Cortex of kidney (tissue), 1 donor: ENCODE results near the gene PAN3.
"Not testable (repeated sequence)": the region's sequence is repeated elsewhere in the genome, so short reads cannot be mapped to it uniquely, and the experiment has no call there.

Experiments
- DNase-seq: peaks from one replicate; lab custom pipeline; 2025; lab: John Stamatoyannopoulos, UW

The PAN3 gene, protein sequence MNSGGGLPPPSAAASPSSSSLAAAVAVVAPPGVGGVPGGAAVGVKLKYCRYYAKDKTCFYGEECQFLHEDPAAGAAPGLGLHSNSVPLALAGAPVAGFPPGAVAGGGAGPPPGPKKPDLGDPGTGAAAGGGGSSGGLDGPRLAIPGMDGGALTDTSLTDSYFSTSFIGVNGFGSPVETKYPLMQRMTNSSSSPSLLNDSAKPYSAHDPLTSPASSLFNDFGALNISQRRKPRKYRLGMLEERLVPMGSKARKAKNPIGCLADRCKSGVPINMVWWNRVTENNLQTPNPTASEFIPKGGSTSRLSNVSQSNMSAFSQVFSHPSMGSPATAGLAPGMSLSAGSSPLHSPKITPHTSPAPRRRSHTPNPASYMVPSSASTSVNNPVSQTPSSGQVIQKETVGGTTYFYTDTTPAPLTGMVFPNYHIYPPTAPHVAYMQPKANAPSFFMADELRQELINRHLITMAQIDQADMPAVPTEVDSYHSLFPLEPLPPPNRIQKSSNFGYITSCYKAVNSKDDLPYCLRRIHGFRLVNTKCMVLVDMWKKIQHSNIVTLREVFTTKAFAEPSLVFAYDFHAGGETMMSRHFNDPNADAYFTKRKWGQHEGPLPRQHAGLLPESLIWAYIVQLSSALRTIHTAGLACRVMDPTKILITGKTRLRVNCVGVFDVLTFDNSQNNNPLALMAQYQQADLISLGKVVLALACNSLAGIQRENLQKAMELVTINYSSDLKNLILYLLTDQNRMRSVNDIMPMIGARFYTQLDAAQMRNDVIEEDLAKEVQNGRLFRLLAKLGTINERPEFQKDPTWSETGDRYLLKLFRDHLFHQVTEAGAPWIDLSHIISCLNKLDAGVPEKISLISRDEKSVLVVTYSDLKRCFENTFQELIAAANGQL

GRCh38 chr13:28138012-28138755 lies at the start of gene PAN3:
TSS of gene PAN3 (plus strand) at chr13:28138545. CDS start at chr13:28138658, 113 bp downstream.
- peak; percentile 26 for DNase-seq

GRCh38 chr13:28089065-28089464 lies 49.3 kb upstream of the PAN3 start:
- DNase-seq = no peak

DNA sequence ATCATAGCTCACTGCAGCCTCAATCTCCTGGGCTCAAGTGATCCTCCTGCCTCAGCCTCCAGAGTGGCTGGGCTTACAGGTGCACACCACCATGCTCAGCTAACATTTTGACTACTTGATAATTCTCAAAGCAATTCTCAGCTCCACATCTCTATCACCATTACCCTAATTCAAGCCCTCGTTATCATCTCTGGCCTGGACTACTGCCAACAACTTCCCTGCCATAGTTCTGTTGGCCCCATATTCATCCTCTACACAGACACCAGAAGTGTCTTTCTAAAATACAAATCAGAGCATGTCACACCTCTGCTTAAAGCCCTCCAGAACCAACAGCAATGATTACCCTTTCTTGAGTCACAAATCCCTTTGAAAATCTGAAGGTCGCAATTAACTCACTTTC lies 45.9 kb upstream of the PAN3 start:
- no peak for DNase-seq

DNA sequence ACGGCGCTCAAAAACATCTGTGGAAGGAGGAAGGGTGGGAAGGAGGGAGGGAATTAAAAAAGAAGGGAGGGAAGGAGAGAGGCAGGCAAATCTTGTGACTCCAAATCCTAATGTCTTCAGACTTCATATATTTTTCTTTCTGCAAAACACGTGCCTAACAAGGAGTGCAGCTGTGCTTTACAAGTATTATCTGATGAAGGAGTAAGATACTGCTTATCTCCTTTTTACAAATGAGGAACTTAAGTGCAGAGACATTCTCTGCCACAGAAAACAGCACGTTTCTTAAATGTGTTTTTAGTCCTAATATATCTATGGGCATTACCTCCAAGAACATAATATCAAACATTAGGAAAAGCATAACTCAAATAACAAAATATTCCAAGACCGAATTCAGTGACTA lies 44.5 kb upstream of the PAN3 start:
- no peak for DNase-seq

- DNase-seq = no peak
Observed at GRCh38 chr13:28094306-28094705, 44.0 kb upstream of the PAN3 start.

- DNase-seq = no peak
Observed at GRCh38 chr13:28097503-28097902, 40.8 kb upstream of the PAN3 start.

DNA sequence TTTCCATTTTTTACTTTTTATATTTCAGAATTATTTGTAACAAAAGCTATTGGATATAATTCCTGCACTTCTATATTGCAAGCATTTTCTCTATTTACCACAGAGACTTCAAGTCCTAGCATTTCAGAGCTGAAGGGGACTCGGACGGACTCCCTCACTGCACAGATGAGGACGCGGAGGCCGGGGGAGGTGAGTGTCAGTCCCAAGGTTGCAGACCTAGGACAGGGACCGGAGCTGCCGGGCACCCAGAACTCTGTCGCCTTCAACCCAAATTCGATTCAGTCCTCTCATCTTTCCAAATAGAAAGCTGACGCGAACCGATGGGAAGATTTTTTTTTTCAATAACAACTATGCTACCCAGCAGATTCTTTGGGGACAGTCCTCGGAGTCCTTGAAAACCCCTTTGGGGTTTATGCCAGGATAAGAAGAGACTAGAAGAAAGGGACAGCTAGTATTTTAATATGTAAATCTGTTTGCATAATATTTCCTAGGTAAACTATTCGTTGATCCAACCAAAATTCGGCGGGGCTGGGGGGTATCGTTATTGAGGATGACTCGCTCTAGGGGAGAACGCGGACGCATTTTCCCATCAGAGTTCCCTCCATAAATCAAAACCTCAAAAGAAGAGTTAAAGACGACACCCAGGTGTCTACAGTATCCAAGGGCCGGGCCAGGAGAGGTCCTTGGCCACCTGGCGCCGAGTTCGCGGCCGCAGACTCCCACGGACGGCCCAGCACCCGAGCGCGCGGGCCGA lies 38.8 kb upstream of the PAN3 start:
- DNase-seq = no peak

GRCh38 chr13:28100150-28101121 lies 37.9 kb upstream of the PAN3 start, which contains the start of gene FLT3:
TSS of gene FLT3 (minus strand) at chr13:28100576. CDS start at chr13:28100510, 66 bp downstream.
- DNase-seq = no peak

DNA sequence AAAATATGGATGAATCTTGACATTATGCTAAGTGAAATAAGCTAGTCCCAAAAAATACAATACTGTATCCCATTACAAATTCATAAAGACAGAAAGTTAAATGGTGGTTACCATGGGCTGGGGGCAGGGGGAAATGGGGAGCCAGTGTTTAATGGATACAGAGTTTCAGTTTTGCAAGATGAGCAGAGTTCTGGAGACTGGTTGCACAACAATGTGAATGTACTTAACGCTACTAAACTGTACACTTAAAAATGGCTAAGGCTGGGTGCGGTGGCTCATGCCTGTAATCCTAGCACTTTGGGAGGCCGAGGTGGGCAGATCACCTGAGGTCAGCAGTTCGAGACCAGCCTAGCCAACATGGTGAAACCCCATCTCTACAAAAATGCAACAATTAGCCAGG lies 36.5 kb upstream of the PAN3 start:
- not testable (repeated sequence) for DNase-seq

DNA sequence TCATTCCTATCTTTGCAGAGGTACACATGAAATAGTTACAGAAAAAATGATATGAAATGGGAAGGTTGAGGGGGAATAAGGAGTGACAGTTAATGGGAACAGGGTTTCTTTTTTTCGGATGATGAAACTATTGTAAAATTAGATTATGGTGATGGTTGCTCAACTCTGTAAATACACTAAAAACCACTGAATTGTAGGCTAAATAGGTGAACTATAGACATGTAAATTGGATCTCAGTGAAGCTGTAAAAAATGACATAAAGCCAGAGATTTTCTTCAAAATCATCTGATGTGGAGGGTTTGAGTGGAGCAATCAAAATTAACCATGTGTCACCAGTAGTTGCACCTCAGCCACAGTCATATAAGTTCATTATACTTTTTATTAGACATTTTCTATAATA lies 31.4 kb upstream of the PAN3 start:
- DNase-seq = no peak

DNA sequence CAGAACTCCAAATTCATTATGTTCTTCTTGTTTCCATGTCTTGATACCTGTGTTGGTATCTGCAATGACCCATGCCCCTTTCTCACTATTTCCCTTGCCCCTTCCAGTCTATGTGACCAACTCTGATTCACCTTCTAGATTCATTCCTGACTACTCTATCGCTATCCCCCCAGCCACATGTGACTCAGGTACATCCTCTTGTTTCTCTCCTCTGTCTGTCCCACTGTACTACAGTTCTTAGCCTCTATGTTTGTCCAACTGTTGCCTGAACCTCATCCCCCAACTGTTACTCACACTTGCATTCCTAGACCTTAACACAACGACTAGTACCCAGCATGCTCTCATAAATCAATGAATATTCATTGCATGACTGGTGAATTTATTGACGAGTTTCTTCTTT lies 27.9 kb upstream of the PAN3 start:
- no peak for DNase-seq

- no peak for DNase-seq
Observed at GRCh38 chr13:28116736-28117135, 21.6 kb upstream of the PAN3 start.

DNA sequence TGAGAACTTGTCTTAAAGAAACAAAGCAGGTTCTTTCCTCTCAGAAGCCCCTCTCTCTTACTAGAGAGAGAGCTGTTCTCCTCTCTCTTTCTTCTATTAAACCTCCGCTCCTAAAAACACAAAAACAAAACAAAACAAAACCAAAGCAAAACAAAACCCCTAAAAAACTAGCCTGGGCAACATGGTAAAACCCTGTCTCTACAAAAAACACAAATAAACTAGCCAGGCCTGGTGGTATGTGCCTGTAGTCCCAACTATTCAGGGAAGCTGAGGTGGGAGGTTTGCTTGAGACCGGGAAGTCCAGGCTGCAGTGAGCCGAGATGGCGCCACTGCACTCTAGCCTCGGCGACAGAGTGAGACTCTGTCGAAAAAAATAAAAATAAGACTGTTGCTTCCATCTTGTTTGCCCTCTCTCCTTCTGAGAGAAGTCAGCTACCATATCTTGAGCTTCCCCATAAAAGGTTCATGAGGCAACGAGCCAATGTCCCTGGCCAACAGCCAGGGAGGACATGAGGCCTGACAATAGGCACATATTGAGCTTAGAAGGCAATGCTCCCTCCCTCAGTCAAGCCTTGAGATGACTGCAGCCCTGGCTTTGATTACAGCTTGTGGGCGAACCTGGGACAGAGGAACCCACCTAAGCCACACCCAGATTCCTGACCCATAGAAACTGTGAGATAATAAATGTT lies 20.5 kb upstream of the PAN3 start:
- DNase-seq = no peak

DNA sequence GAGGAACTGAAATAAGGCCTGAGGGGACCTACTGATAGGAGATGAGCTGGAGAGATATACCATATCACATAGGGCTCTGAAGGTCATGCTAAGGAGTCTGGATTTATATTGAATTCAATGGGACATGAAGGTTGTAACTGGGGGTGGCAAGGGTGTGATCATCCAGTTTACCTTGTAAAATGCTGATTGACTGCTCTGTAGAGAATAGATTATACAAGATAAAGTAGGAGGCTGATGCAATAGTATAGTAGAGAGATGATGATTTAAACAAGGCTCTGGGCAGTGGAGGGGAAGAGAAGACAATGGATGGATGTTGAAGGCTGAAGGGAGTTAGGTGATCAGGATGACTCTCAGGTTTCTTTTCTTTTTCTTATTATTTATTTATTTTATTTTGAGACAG lies 18.0 kb upstream of the PAN3 start:
- no peak for DNase-seq

DNA sequence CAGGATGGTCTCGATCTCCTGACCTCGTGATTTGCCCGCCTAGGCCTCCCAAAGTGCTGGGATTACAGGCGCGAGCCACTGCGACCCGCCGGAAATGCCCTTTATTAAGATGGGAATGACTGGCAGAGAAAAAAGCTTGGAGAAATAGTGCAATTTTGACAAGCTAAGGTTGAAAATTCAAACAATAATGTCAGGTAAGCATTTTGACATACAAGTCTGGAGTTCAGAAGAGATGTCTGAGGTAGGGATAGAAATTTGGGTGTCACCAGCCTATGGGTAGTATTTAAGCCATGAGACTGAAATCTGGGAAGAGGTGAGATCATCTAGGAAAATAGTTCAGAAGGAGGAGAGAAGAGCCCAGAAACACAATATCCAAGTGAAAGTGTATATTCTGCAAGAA lies 17.1 kb upstream of the PAN3 start:
- no peak for DNase-seq

GRCh38 chr13:28128030-28128429 lies 10.3 kb upstream of the PAN3 start:
- no peak for DNase-seq

DNA sequence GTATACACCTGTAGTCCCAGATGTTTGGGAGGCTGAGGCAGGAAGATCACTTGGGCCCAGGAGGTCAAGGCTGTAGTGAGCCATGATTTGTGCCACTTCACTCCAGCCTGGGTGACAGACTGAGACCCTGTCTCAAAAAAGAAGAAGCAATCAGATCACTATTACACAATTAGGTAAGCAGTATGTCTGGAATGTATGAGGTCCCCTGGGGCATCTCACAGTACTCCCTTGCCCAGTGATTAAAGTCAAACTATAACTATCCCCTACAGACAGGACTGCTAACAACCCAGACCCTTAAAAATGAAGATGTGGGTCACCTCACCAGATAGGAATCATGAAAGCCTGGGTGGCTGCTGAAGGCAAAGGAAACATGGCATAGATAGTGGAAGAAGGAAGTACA lies 9.4 kb upstream of the PAN3 start:
- DNase-seq = no peak

DNA sequence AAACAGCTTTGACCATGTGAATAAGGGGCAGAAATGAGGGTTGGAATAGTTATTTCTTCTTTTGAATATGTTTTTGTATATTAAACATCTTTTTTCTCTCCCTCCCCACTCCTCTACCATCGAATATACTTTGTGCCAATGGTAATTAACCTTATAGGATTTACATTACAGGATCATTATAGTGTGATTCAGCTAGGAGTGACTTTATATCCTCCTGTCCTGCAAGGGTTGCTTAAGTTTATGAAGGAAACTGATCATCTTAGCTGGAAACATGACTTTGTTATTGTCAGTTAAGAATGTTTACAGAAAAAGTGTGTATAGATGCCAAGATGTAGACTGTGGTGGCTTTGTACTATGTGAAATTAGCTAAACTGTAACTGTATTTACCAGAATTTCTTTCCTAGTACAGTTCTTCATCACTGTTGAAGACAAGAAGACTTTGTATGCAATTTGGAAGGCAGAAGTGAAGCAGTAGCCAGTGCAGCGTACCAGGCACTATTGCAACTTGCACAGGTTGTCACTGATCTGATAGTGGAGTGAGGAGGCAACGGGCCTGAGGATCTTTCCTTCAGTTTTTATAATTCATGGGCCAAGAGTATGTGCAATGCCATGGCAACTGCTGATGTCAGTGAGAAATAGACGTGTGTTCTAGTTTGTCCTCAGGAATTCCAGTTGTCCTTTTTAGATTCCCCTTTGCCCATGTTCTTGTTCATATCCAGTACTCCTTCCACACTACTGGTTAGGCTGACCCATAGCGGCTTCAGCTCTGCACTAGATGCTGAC lies 8.2 kb upstream of the PAN3 start:
- no peak for DNase-seq

GRCh38 chr13:28131646-28132045 lies 6.7 kb upstream of the PAN3 start:
- DNase-seq = no peak
